HFF-Myc (cell line): ENCODE data around the gene OPA1.

Experiments
- DNase-seq: peaks from one replicate; pipeline ENCODE4 v3.0.0-alpha.2; 2011; ENCODE audit warnings: low read depth; ENCODE audit errors: extremely low read depth
- H3K4me3 ChIP-seq: replicated peaks from 2 replicates; pipeline ENCODE4 v1.5.1; 2011; ENCODE audit warnings: low read depth, mild to moderate bottlenecking, control low read depth, low read length
- TF ChIP-seq, protein P1 (sequence below): IDR thresholded peaks from 2 replicates; pipeline ENCODE4 v1.5.1; 2012; ENCODE audit warnings: mild to moderate bottlenecking, low read depth, low read length, control low read depth; ENCODE audit errors: missing control alignments

OPA1 gene

GRCh38 chr3:193711523-193711963 lies 118.5 kb downstream of the OPA1 start:
- H3K4me3 ChIP-seq = no peak overlapping the region
- TF ChIP-seq, protein P1, sequence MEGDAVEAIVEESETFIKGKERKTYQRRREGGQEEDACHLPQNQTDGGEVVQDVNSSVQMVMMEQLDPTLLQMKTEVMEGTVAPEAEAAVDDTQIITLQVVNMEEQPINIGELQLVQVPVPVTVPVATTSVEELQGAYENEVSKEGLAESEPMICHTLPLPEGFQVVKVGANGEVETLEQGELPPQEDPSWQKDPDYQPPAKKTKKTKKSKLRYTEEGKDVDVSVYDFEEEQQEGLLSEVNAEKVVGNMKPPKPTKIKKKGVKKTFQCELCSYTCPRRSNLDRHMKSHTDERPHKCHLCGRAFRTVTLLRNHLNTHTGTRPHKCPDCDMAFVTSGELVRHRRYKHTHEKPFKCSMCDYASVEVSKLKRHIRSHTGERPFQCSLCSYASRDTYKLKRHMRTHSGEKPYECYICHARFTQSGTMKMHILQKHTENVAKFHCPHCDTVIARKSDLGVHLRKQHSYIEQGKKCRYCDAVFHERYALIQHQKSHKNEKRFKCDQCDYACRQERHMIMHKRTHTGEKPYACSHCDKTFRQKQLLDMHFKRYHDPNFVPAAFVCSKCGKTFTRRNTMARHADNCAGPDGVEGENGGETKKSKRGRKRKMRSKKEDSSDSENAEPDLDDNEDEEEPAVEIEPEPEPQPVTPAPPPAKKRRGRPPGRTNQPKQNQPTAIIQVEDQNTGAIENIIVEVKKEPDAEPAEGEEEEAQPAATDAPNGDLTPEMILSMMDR = no peak
- DNase-seq = no peak

DNA sequence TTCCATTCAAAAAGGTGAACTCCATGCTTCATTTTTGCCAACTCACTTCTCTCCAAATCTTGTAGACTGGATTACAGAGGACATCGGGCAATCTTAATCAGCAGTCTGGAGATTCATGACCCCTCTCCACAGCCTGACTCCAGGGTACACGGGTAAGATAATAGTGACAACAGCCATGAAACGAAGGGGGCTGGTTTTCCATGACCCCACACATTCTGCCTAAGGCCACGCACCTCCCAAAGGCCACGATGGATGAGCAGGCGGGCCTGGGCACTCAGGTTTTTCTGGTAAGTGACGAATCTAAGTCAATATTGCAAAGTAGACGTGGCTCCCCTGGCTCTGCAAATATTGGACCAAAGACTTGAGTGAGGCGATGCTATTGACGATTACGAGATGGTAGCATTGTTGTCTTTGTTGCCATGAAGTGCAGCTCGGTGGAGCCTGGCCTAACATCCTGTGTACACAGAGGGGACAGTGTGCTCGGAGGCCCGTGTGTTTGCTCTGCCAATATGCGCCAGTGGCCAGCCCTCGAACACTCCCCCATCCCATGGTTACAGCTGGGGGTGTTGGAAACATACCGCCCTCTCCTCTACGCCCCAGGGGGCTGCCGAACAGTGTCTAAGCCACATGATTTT lies 119.1 kb downstream of the OPA1 start:
- no peak for DNase-seq
- TF ChIP-seq, protein P1 = no peak
- H3K4me3 ChIP-seq = no peak overlapping the region

DNA sequence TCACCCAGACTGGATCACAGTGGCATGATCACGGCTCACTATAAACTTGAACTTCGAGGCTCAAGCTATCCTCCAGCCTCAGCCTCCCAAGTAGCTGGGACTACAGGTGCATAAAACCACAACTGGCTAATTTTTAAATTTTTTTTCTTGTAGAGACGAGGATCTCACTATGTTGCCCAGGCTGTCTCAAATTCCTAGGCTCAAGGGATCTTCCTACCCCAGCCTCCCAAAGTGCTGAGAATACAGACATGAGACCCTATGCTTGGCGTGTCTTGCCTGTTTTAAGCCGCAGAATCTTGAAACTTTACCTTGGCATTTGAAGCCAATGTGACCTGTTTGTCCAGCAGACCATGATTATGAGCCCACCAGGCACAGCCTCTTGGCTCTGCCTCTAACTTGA lies 119.9 kb downstream of the OPA1 start:
- TF ChIP-seq, protein P1 = no peak
- DNase-seq = no peak
- no peak overlapping the region for H3K4me3 ChIP-seq

GRCh38 chr3:193714523-193715137 lies 121.6 kb downstream of the OPA1 start:
- DNase-seq = no peak
- TF ChIP-seq, protein P1 = no peak
- H3K4me3 ChIP-seq = no peak overlapping the region

DNA sequence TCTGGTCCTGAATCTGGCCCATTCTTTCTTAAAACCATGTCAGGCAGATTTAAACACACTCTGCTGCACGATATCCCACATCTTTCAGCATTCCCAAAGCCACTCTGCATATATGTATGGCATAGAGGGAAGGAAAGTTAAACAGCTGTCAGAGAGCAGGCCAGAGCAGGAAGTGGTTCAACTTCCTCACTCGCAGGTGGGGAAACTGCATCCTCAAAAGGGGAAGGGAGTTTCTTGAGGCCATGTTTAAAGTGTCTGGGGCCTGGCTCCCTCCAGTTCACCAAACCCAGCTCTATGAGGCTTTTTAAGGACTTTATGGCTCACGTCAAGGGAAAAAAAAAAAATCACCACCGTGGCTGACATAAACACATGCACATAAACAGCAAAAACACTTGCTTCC lies 123.1 kb downstream of the OPA1 start:
- TF ChIP-seq, protein P1 = no peak
- no peak overlapping the region for H3K4me3 ChIP-seq
- DNase-seq = no peak

DNA sequence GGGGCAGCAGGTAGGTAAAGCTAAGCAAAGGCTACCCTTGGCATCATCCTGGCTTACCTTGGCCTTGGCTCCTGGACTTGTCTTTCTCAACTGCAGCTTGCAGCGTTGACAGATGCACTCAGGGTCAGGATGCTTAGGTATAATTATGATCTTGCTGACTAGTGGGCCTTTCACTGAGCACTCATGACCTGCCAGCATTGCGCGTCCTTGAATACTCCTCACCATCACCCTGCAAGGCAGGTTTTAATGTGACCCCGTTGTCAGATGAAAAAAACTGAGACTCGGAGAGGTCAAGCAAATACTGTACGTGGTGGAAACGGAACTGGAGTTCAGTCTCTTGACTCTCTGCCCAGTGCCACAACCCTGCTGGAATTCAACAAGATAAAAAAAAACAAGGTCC lies 126.7 kb downstream of the OPA1 start:
- no peak overlapping the region for H3K4me3 ChIP-seq
- TF ChIP-seq, protein P1 = no peak
- DNase-seq = no peak

DNA sequence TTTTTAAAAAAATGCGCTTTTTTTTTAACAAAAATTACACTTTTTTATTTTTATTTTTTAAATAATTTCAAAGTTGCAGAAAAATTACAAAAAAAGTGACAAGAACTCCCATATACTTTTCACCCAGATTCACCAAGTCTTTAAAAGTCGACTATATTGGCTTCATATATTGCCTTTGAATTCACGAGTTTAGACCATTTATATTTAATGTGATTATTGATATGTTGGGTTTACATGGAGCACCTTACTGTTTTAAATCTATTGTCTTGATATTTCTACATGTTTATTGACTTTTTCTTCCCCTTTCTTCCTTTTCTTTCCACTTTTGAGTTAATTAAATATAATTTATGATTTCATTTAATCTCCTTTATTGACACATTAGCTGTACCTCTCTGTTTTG lies 127.2 kb downstream of the OPA1 start:
- DNase-seq = no peak
- TF ChIP-seq, protein P1 = no peak

More for the DNA sequence above, 127.2 kb downstream of the OPA1 start:
- H3K4me3 ChIP-seq = no peak overlapping the region
